Neutrophil (primary cell): ENCODE measurements around the gene OSBP.

Experiments used
- H3K27ac ChIP-seq: fragments of 200-600 bp; sonication (generic); 2 replicates; pipeline ENCODE4 v1.5.1; 2016; ENCODE audit warnings: mild to moderate bottlenecking, moderate library complexity
- H3K27me3 ChIP-seq: fragments of 200-600 bp; sonication (generic); 2 replicates; pipeline ENCODE4 v1.6.0; 2016; ENCODE audit warnings: mild to moderate bottlenecking
- H3K36me3 ChIP-seq: fragments of 200-600 bp; sonication (generic); 2 replicates; pipeline ENCODE4 v1.5.1; 2017
- H3K4me1 ChIP-seq, 2 experiments: fragments of 200-600 bp in 1 of 2; sonication (generic) in 1 of 2; 1 replicate in 1 of 2; 2 replicates in 1 of 2; pipeline versions ENCODE4 v1.5.1 to v1.6.1; 2013 to 2016; ENCODE audit warnings: low read depth in 1 of 2, low read length in 1 of 2, mild to moderate bottlenecking in 1 of 2, moderate library complexity in 1 of 2; ENCODE audit not compliant: control insufficient read depth in 1 of 2, insufficient read depth in 1 of 2
- H3K4me3 ChIP-seq, 2 experiments: fragments of 200-600 bp in 1 of 2; sonication (generic) in 1 of 2; 1 replicate in 1 of 2; 2 replicates in 1 of 2; pipeline ENCODE4 v1.5.1; 2013 to 2016; ENCODE audit warnings: low read depth in 1 of 2, low read length in 1 of 2, mild to moderate bottlenecking in 1 of 2, moderate library complexity in 1 of 2
- H3K9me3 ChIP-seq: fragments of 200-600 bp; sonication (generic); 2 replicates; pipeline ENCODE4 v1.5.1; 2016
- TF ChIP-seq, protein P1 (sequence below): fragments of 200-600 bp; sonication (generic); IDR thresholded peaks from 2 replicates; pipeline ENCODE4 v1.5.1; 2016; ENCODE audit warnings: antibody characterized with exemption

Gene OSBP

DNA sequence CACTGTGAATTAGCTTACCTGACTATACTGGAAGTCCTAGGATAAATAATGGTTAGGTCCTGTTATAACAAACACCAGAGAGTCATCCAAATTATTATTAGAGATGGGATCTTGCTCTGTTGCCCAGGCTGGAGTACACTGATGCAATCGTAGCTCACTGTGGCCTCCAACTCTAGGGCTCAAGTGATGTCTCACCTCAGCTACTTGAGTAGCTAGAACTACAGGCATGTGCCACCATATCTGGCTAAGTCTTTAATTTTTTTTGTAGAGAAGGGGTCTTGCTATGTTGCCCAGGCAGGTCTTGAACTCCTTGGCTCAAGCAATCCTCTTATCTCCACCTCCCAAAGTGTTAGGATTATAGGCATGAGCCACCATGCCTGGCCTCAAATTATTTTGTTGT is 37.2 kb downstream of the OSBP start:
- no peaks in the 10 kb centered on the region for H3K4me1 ChIP-seq

DNA sequence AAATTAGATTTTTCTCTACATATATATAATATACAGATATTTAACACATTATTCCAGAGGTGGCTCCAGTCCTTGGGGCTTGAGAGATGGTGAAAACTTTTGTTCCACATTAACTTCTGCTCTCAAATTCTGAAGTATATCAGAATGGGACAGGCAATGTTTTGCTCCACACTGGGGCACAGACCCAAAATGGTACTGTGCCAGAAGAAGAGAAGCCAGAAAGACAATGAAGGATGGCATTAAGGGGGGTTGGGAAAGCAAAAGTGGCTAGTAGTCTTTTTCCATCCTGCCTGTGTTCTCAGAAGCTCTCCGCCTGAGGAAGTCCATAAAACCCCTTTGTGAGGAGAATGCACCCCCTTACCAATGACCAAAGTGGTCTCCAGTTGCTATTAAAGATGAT is 40.1 kb downstream of the OSBP start:
- H3K27me3 ChIP-seq, result no peaks in the 10 kb centered on the region
- peaks cover 62% of the 10 kb centered on the region for H3K36me3 ChIP-seq
- H3K27ac ChIP-seq, result no peak overlapping the region
- TF ChIP-seq, protein P1, sequence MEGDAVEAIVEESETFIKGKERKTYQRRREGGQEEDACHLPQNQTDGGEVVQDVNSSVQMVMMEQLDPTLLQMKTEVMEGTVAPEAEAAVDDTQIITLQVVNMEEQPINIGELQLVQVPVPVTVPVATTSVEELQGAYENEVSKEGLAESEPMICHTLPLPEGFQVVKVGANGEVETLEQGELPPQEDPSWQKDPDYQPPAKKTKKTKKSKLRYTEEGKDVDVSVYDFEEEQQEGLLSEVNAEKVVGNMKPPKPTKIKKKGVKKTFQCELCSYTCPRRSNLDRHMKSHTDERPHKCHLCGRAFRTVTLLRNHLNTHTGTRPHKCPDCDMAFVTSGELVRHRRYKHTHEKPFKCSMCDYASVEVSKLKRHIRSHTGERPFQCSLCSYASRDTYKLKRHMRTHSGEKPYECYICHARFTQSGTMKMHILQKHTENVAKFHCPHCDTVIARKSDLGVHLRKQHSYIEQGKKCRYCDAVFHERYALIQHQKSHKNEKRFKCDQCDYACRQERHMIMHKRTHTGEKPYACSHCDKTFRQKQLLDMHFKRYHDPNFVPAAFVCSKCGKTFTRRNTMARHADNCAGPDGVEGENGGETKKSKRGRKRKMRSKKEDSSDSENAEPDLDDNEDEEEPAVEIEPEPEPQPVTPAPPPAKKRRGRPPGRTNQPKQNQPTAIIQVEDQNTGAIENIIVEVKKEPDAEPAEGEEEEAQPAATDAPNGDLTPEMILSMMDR, result no peak
- no peak overlapping the region for H3K4me3 ChIP-seq
- H3K4me1 ChIP-seq, result no peaks in the 10 kb centered on the region
- no peaks in the 10 kb centered on the region for H3K9me3 ChIP-seq

More for the DNA sequence above, 37.2 kb downstream of the OSBP start:
- no peak overlapping the region for H3K4me3 ChIP-seq
- H3K27ac ChIP-seq, result no peak overlapping the region
- H3K27me3 ChIP-seq, result no peaks in the 10 kb centered on the region
- peaks cover 85% of the 10 kb centered on the region for H3K36me3 ChIP-seq
- no peaks in the 10 kb centered on the region for H3K9me3 ChIP-seq
- TF ChIP-seq, protein P1, result no peak

DNA sequence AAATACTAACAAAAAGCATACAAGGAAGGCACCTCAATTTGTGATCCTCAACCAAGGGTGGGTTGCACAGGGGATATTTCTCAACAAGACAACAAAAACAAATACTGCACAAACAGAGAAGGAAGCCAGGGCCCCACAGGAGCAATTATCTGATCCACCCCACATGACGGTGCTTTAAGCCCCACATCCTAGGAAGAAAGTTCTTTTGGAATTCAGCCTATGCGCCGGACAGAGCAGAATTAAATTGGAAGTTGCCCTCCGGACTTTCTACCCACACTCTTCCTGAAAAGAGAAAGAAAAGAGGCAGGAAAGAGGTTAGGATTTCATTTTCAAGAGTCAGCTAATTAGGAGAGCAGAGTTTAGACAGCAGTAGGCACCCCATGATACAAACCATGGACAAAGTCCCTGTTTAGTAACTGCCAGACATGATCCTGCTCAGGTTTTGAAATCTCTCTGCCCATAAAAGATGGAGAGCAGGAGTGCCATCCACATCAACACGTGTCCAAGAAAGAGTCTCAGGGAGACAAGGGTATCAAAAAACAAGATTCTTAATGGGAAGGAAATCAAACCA is 40.6 kb downstream of the OSBP start:
- H3K4me3 ChIP-seq, result no peak overlapping the region

DNA sequence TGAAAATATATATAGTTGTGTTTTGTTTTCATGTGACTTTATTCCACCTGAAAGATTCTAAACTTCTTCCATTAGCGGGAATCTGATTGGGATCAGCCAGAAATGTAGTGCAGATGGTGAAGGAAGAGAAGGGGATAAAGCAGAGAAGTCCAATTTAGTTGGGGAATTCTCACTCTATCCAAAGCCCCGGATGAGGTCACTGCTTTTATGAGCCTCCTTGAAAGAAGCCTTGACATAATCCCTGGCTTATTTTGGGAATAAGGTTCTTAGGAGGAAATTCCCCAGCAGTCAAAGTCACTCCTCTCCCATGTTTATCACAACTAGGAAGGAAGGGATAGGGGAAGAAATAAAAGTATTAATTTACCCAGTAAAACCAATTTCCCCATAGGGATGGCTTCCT is 41.1 kb downstream of the OSBP start:
- TF ChIP-seq, protein P1, result no peak
- H3K4me1 ChIP-seq, result no peaks in the 10 kb centered on the region
- peaks cover 52% of the 10 kb centered on the region for H3K36me3 ChIP-seq
- no peaks in the 10 kb centered on the region for H3K27me3 ChIP-seq
- H3K4me3 ChIP-seq, result no peak overlapping the region
- H3K9me3 ChIP-seq, result no peaks in the 10 kb centered on the region
- H3K27ac ChIP-seq, result no peak overlapping the region

More for the DNA sequence above, 40.6 kb downstream of the OSBP start:
- no peaks in the 10 kb centered on the region for H3K4me1 ChIP-seq
- H3K36me3 ChIP-seq, result peaks cover 57% of the 10 kb centered on the region
- no peaks in the 10 kb centered on the region for H3K27me3 ChIP-seq
- H3K27ac ChIP-seq, result no peak overlapping the region
- H3K9me3 ChIP-seq, result no peaks in the 10 kb centered on the region
- TF ChIP-seq, protein P1, result no peak

DNA sequence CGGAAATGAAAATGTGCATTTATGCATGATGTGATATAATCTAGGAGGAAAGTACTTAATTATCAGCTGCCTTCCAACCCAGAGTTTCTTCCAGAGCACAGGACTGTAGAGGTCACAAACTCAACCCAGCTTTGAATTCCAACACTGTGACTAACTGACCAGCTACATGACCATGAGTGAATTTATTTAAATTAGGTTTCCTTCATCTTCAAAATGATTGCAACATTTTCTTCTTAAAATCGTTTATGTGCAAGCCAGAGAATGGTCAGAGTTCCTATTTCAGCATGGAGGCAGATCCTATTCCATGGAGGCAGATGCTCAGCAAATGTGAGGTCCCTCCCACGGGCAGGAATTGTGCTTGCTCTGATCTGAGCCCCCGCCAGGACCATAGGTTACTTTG is 42.4 kb downstream of the OSBP start:
- Histone ChIP-seq H3K9me3 (no peaks in the 10 kb centered on the region), H3K27me3 (no peaks in the 10 kb centered on the region), H3K4me1 (no peaks in the 10 kb centered on the region), H3K27ac (no peak overlapping the region), H3K4me3 (no peak overlapping the region), H3K36me3 (peaks cover 39% of the 10 kb centered on the region)
- TF ChIP-seq, protein P1, result no peak
